OCI-LY7 (cell line): ENCODE measurements around the gene CUEDC2. TPM values are rescaled to one million over a fixed set of nuclear protein-coding genes. Genes with fewer than 3 reads are reported as not detected.

Source experiments
- BruUV-seq: library from RNA; stranded (reverse); fragments of 400-500 nt; replicated peaks from 2 replicates; lab custom pipeline; 2021; lab: Mats Ljungman, UMichigan
- CTCF ChIA-PET: fragments of 300-600 bp; sonication (Branson Sonifier 250); formaldehyde crosslinking; loops from one replicate; lab custom pipeline; 2022; ENCODE audit warnings: antibody characterized with exemption; ENCODE audit not compliant: unreplicated experiment; lab: Charles Lee
- POLR2A ChIA-PET: fragments of 300-600 bp; sonication (Branson Sonifier 250); formaldehyde crosslinking; loops from one replicate; lab custom pipeline; 2022; ENCODE audit warnings: antibody characterized with exemption; lab: Charles Lee
- DNase-seq: peaks from one replicate; pipeline ENCODE4 v3.0.0-alpha.2; 2015; ENCODE audit warnings: low spot score
- H2AFZ ChIP-seq: fragments of 200-600 bp; sonication (generic), shearing (Covaris generic); 2 replicates; pipeline ENCODE4 v1.6.1; 2014; ENCODE audit warnings: mild to moderate bottlenecking, antibody characterized with exemption, low read length, moderate library complexity
- H3K27ac ChIP-seq: fragments of 200-600 bp; sonication (generic); 2 replicates; pipeline ENCODE4 v1.5.1; 2014; ENCODE audit warnings: mixed run types, low read depth, mild to moderate bottlenecking, moderate library complexity, low read length, inconsistent platforms; ENCODE audit not compliant: poor library complexity, severe bottlenecking
- H3K36me3 ChIP-seq: fragments of 200-600 bp; sonication (generic); 2 replicates; pipeline ENCODE4 v1.6.1; 2014; ENCODE audit warnings: mild to moderate bottlenecking, antibody characterized with exemption, low read length, moderate library complexity, mixed read lengths; ENCODE audit not compliant: insufficient read depth
- H3K4me1 ChIP-seq: fragments of 200-600 bp; sonication (generic); 2 replicates; pipeline ENCODE4 v1.5.1; 2014; ENCODE audit warnings: mild to moderate bottlenecking, low read length; ENCODE audit not compliant: insufficient read depth, poor library complexity, severe bottlenecking
- H3K4me2 ChIP-seq: fragments of 200-600 bp; sonication (generic); 2 replicates; pipeline ENCODE4 v1.6.1; 2014; ENCODE audit warnings: mild to moderate bottlenecking, low read length
- H3K4me3 ChIP-seq: fragments of 200-600 bp; sonication (generic); 2 replicates; pipeline ENCODE4 v1.5.1; 2014; ENCODE audit warnings: mild to moderate bottlenecking, low read depth, low read length; ENCODE audit not compliant: poor library complexity, severe bottlenecking
- H3K79me2 ChIP-seq: fragments of 200-600 bp; sonication (generic); 2 replicates; pipeline ENCODE4 v1.6.1; 2016; ENCODE audit warnings: low read depth, mild to moderate bottlenecking, low read length, moderate library complexity, mixed read lengths; ENCODE audit not compliant: insufficient read depth
- H3K9me2 ChIP-seq: fragments of 200-600 bp; sonication (generic); 2 replicates; pipeline ENCODE4 v1.6.1; 2016; ENCODE audit warnings: mild to moderate bottlenecking, low read length, mixed read lengths; ENCODE audit not compliant: insufficient read depth
- H3K9me3 ChIP-seq: fragments of 200-600 bp; sonication (generic); 2 replicates; pipeline ENCODE4 v1.6.1; 2014; ENCODE audit warnings: mild to moderate bottlenecking, mixed run types, low read length, mixed read lengths
- H4K20me1 ChIP-seq: fragments of 200-600 bp; sonication (generic); 2 replicates; pipeline ENCODE4 v1.6.1; 2014; ENCODE audit warnings: mild to moderate bottlenecking, antibody characterized with exemption, low read length, moderate library complexity, mixed read lengths; ENCODE audit not compliant: insufficient read depth
- CTCF ChIP-seq: fragments of 200-600 bp; sonication (generic); conservative IDR thresholded peaks from 2 replicates; pipeline ENCODE4 v1.5.1; 2014; ENCODE audit warnings: mild to moderate bottlenecking, antibody characterized with exemption, low read length, moderate library complexity, mixed read lengths
- EZH2phosphoT487 ChIP-seq: fragments of 200-600 bp; sonication (generic); IDR thresholded peaks from 2 replicates; pipeline ENCODE4 v1.6.1; 2018; ENCODE audit warnings: low read depth, borderline replicate concordance, mild to moderate bottlenecking, mixed run types, antibody characterized with exemption, low read length, moderate library complexity, mixed read lengths
- intact Hi-C: fragments of 100-400 bp; cut with micrococcal nuclease; formaldehyde crosslinking; loops from one replicate; pipeline ENCODE4 v1.10.0; 2022; ENCODE audit not compliant: unreplicated experiment
- total RNA-seq, 2 experiments: library from RNA; depleted of rRNA in 1 of 2; stranded (reverse); fragments of >200 nt in 1 of 2; shearing (Covaris generic) in 1 of 2; gene quantifications; 2 replicates each; pipeline ENCODE4 v1.2.3, GENCODE V29; 2014 to 2022

CUEDC2 gene
- total RNA-seq, 2 experiments from 2014 or later, result 48.9 to 73.3 TPM

DNA sequence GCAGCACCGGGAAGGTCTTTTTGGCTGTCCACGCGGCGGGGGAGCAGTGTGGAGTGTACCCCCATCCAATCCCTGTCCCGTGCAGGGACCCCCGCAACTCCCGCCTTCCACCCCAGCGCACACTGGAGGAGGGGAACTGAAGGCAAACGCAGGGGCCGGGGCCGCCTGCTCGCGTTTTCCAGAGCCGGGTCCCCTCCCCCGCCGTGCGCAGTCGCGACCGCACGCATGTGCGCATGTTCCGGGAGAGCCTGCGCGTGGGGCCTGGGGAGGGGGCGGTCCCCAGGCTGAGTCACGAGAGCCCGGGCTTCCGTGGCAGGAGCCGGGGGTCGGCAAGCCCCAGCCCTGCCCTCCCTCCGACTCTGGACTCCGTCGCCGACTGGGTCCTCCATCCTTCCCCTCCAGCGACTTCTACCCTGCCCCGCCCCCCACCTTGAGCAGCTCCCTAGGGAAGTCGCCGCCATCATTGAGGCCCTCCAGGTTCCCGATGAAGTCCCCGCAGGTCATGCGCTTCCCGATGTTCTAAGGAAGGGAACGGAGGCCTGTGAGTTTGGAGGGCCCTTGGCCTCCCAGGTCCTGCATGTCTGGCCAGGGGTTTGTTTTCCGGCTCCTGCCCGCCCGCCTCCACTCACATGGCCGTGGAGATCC is 21.8 kb downstream of the CUEDC2 start:
- TF ChIP-seq EZH2phosphoT487 (no peak), CTCF (no peak)
- H2AFZ ChIP-seq, result no peak overlapping the region
- no TSS peak for BruUV-seq
- POLR2A ChIA-PET, result no interaction called here
- H3K4me3 ChIP-seq, result no peak overlapping the region
- intact Hi-C loops, result no loop called here
- no peaks in the 10 kb centered on the region for H3K9me3 ChIP-seq
- DNase-seq, result no peak
- H4K20me1 ChIP-seq, result peaks cover 5% of the 10 kb centered on the region; the same call in 1 of the 2 replicates
- H3K27ac ChIP-seq, result no peak overlapping the region
- peaks cover 15% of the 10 kb centered on the region for H3K4me1 ChIP-seq
- no peak overlapping the region for H3K4me2 ChIP-seq
- H3K36me3 ChIP-seq, result no peaks in the 10 kb centered on the region
- no peaks in the 10 kb centered on the region for H3K9me2 ChIP-seq
- CTCF ChIA-PET, result no interaction called here
- no peaks in the 10 kb centered on the region for H3K79me2 ChIP-seq

DNA sequence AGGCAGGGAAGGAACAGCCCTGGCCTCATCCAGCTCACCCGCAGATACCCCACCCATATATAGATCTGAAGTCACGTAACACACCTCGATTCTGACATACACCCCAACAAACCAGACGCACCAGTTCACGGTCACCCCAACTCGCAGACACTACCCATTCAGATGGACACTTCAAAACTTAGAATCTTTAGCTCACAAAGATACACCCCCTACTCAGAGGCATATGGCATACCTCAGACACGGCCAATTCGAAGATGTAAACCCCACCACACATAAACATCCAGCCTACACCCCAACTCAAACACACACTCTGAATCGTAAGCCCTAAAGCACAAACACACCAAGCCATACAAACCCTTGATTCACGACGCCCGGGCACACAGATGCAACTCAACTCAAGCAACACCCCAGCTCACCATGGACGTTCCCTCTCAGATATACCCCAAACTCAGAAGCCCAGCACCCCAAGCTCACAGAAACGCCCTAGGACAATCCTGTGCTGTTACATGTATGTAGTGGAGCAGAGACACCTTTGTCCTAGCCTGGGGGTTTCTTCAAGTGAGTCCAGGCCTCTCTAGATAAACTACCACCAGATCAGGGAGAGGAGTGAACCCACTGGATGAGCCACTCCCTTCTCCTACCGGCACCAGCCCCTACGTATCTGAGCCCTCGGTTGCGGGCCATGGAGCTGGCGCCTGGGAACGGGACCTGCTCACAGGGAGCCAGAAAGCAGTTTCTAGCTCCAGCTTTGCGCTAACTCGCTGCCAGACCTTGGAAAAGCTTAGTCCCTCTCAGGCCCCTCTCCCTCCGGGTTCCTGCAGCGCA is 22.6 kb downstream of the CUEDC2 start:
- no TSS peak for BruUV-seq
- CTCF ChIA-PET, result no interaction called here
- H3K4me2 ChIP-seq, result no peak overlapping the region

More for the DNA sequence above, 22.6 kb downstream of the CUEDC2 start:
- H3K9me3 ChIP-seq, result no peaks in the 10 kb centered on the region
- no peak overlapping the region for H3K27ac ChIP-seq
- intact Hi-C loops, result no loop called here
- no peak overlapping the region for H3K4me3 ChIP-seq
- H4K20me1 ChIP-seq, result peaks cover 5% of the 10 kb centered on the region; the same call in 1 of the 2 replicates
- no peak for TF ChIP-seq CTCF
- no peak for TF ChIP-seq EZH2phosphoT487
- no peaks in the 10 kb centered on the region for H3K36me3 ChIP-seq
- DNase-seq, result no peak
- POLR2A ChIA-PET, result no interaction called here
- H3K9me2 ChIP-seq, result no peaks in the 10 kb centered on the region
- H3K4me1 ChIP-seq, result peaks cover 15% of the 10 kb centered on the region
- no peaks in the 10 kb centered on the region for H3K79me2 ChIP-seq
- H2AFZ ChIP-seq, result no peak overlapping the region
